Common myeloid progenitor, CD34-positive (primary cell): ENCODE measurements around the gene TCEA3.

ENCODE experiments used
- CTCF ChIA-PET: fragments of 350-600 bp; sonication (Branson Sonifier 250); formaldehyde crosslinking; loops from one replicate; lab custom pipeline; 2021; ENCODE audit warnings: antibody characterized with exemption; lab: Charles Lee
- POLR2A ChIA-PET: fragments of 350-600 bp; sonication (Branson Sonifier 250); formaldehyde crosslinking; loops from one replicate; lab custom pipeline; 2021; ENCODE audit warnings: antibody characterized with exemption; lab: Charles Lee
- DNase-seq, 3 donors: peaks; one replicate each; pipeline versions ENCODE4 v3.0.0 to v3.0.0-alpha.2; 2013
- H3K27ac ChIP-seq, 2 experiments: 1 replicate in 1 of 2; 2 replicates in 1 of 2; pipeline ENCODE4 v1.7.0; 2013; ENCODE audit warnings: inconsistent platforms in 2 of 2, low read length in 2 of 2, mild to moderate bottlenecking in 2 of 2, low read depth in 1 of 2, moderate library complexity in 1 of 2; ENCODE audit not compliant: severe bottlenecking in 2 of 2, insufficient read depth in 1 of 2, poor library complexity in 1 of 2
- H3K27me3 ChIP-seq, 5 experiments: replicated peaks in 2 of 5; 1 replicate in 3 of 5; 2 replicates in 2 of 5; pipeline versions ENCODE4 v1.6.1 to v1.7.0; 2013; ENCODE audit warnings: low read length in 4 of 5, mild to moderate bottlenecking in 2 of 5, moderate library complexity in 2 of 5, inconsistent platforms in 1 of 5; ENCODE audit not compliant: insufficient read depth in 5 of 5, control insufficient read depth in 4 of 5
- H3K36me3 ChIP-seq, 4 experiments: 1 replicate in 2 of 4; 2 replicates in 2 of 4; pipeline versions ENCODE4 v1.6.1 to v1.7.0; 2013; ENCODE audit warnings: low read length in 3 of 4, control low read depth in 1 of 4, mild to moderate bottlenecking in 1 of 4; ENCODE audit not compliant: control insufficient read depth in 4 of 4, insufficient read depth in 4 of 4
- H3K4me1 ChIP-seq, 4 experiments: 1 replicate in 3 of 4; 2 replicates in 1 of 4; pipeline versions ENCODE4 v1.6.1 to v1.7.1; 2013; ENCODE audit warnings: low read length in 3 of 4, mild to moderate bottlenecking in 3 of 4, control low read depth in 1 of 4, inconsistent platforms in 1 of 4, moderate library complexity in 1 of 4; ENCODE audit not compliant: control insufficient read depth in 4 of 4, insufficient read depth in 4 of 4; ENCODE audit errors: control extremely low read depth in 1 of 4
- H3K4me3 ChIP-seq, 7 experiments: 1 replicate in 4 of 7; 2 replicates in 3 of 7; pipeline versions ENCODE4 v1.5.1 to v1.7.0; 2013; ENCODE audit warnings: mild to moderate bottlenecking in 7 of 7, low read length in 6 of 7, moderate library complexity in 6 of 7, inconsistent platforms in 2 of 7, low read depth in 2 of 7, control low read depth in 1 of 7; ENCODE audit not compliant: insufficient read depth in 4 of 7, control insufficient read depth in 1 of 7; ENCODE audit errors: extremely low read depth in 1 of 7
- H3K9me3 ChIP-seq, 5 experiments: 1 replicate in 4 of 5; 2 replicates in 1 of 5; pipeline versions ENCODE4 v1.6.1 to v1.7.1; 2013; ENCODE audit warnings: low read length in 4 of 5, mild to moderate bottlenecking in 2 of 5, inconsistent platforms in 1 of 5, low read depth in 1 of 5, moderate library complexity in 1 of 5; ENCODE audit not compliant: control insufficient read depth in 4 of 5, insufficient read depth in 2 of 5; ENCODE audit errors: control extremely low read depth in 1 of 5
- WGBS: methylation state at CpG from one replicate; pipeline ENCODE4 v1.1.5; 2013; ENCODE audit not compliant: insufficient coverage; 5-methylcytosine and 5-hydroxymethylcytosine counted together

Gene TCEA3

GRCh38 chr1:23389837-23390321, 34.7 kb downstream of the TCEA3 start:
- CTCF ChIA-PET, result interaction anchor here (0.6 to 3.2 kb wide), 5 partner anchors 14 to 108 kb away, joined by 3 to 18 read pairs (median 4); partner anchors contain the start of gene HNRNPR
- WGBS, result 59% methylated on average over 8 of the region's 9 CpGs
- POLR2A ChIA-PET, result interaction anchor here (0.6 kb wide), 1 partner anchor 8 kb away, joined by 3 read pairs; no protein-coding TSS in a partner anchor
- Histone ChIP-seq H3K9me3 (no peaks in the 10 kb centered on the region), H3K4me3 (no peak overlapping the region), H3K27me3 (no peaks in the 10 kb centered on the region), H3K4me1 (peaks cover 0 to 7% (median 5%) of the 10 kb centered on the region in 4 experiments), H3K27ac (no peak overlapping the region), H3K36me3 (no peaks in the 10 kb centered on the region)
- peak in 2 of 3 donors; percentile 47 to 58 for DNase-seq

GRCh38 chr1:23387494-23387893, 37.1 kb downstream of the TCEA3 start:
- Histone ChIP-seq H3K27ac (no peak overlapping the region), H3K4me1 (peaks cover 0 to 7% (median 5%) of the 10 kb centered on the region in 4 experiments), H3K4me3 (no peak overlapping the region), H3K27me3 (no peaks in the 10 kb centered on the region), H3K9me3 (no peaks in the 10 kb centered on the region), H3K36me3 (no peaks in the 10 kb centered on the region)
- no peak for DNase-seq
- WGBS, result 100% methylated on average over 7 of the region's 8 CpGs
- CTCF ChIA-PET, result interaction anchor here (3.2 kb wide), 1 partner anchor 16 kb away, joined by 18 read pairs; no protein-coding TSS in a partner anchor
- POLR2A ChIA-PET, result no interaction called here

- H3K36me3 ChIP-seq, result no peaks in the 10 kb centered on the region
- peaks cover 0 to 14% (median 6%) of the 10 kb centered on the region in 4 experiments for H3K4me1 ChIP-seq
- no peaks in the 10 kb centered on the region for H3K27me3 ChIP-seq
- POLR2A ChIA-PET, result interaction anchor here (0.7 kb wide), 1 partner anchor 15 kb away, joined by 3 read pairs; the partner anchor contains the start of gene ZNF436
- H3K4me3 ChIP-seq, result no peak overlapping the region
- no peak overlapping the region for H3K27ac ChIP-seq
- no peak for DNase-seq
- WGBS, result 98% methylated on average over 14 of the region's 14 CpGs
- CTCF ChIA-PET, result interaction anchor here (1.2 to 1.8 kb wide), 2 partner anchors 9 to 19 kb away, joined by 4 read pairs; no protein-coding TSS in a partner anchor
- H3K9me3 ChIP-seq, result no peaks in the 10 kb centered on the region
Measured at GRCh38 chr1:23385119-23385621, 39.4 kb downstream of the TCEA3 start.

- CTCF ChIA-PET, result interaction anchor here (1.2 kb wide), 1 partner anchor 10 kb away, joined by 4 read pairs; no protein-coding TSS in a partner anchor
Measured at GRCh38 chr1:23384312-23385058, 40.1 kb downstream of the TCEA3 start.

GRCh38 chr1:23383577-23384311, 40.8 kb downstream of the TCEA3 start:
- H3K36me3 ChIP-seq, result no peaks in the 10 kb centered on the region
- H3K27me3 ChIP-seq, result no peaks in the 10 kb centered on the region
- peaks cover 0 to 8% (median 0%) of the 10 kb centered on the region in 4 experiments for H3K4me1 ChIP-seq
- H3K9me3 ChIP-seq, result no peaks in the 10 kb centered on the region
- ChIA-PET POLR2A (no interaction called here), CTCF (interaction anchor here (1.5 kb wide), 1 partner anchor 114 kb away, joined by 3 read pairs; no protein-coding TSS in a partner anchor)
- H3K27ac ChIP-seq, result no peak overlapping the region
- H3K4me3 ChIP-seq, result no peak overlapping the region
- no peak for DNase-seq
- 92% methylated on average over 4 of the region's 8 CpGs for WGBS

More at GRCh38 chr1:23384312-23385058, 40.1 kb downstream of the TCEA3 start:
- 98% methylated on average over 3 of the region's 11 CpGs for WGBS
- no peaks in the 10 kb centered on the region for H3K9me3 ChIP-seq
- POLR2A ChIA-PET, result interaction anchor here (0.7 kb wide), 1 partner anchor 15 kb away, joined by 3 read pairs; the partner anchor contains the start of gene ZNF436
- H3K36me3 ChIP-seq, result no peaks in the 10 kb centered on the region
- no peak overlapping the region for H3K4me3 ChIP-seq
- no peak for DNase-seq
- H3K4me1 ChIP-seq, result peaks cover 0 to 8% (median under 1%) of the 10 kb centered on the region in 4 experiments
- no peak overlapping the region for H3K27ac ChIP-seq
- no peaks in the 10 kb centered on the region for H3K27me3 ChIP-seq

GRCh38 chr1:23381233-23381885, 43.2 kb downstream of the TCEA3 start:
- Histone ChIP-seq H3K9me3 (no peaks in the 10 kb centered on the region), H3K27ac (no peak overlapping the region), H3K4me3 (no peak overlapping the region), H3K4me1 (peaks cover 0 to 8% (median 0%) of the 10 kb centered on the region in 4 experiments), H3K27me3 (no peaks in the 10 kb centered on the region), H3K36me3 (no peaks in the 10 kb centered on the region)
- no peak for DNase-seq
- POLR2A ChIA-PET, result interaction anchor here (0.8 kb wide), 1 partner anchor 8 kb away, joined by 3 read pairs; no protein-coding TSS in a partner anchor
- CTCF ChIA-PET, result interaction anchor here (1.2 to 1.5 kb wide), 2 partner anchors 9 to 23 kb away, joined by 3 to 5 read pairs; no protein-coding TSS in a partner anchor
- WGBS, result 83% methylated on average over 4 of the region's 5 CpGs
